Progenitor cell of endocrine pancreas (in vitro differentiated cells): ENCODE data around the gene TMEM119. TPM values are rescaled to one million over a fixed set of nuclear protein-coding genes. Genes with fewer than 3 reads are reported as not detected.

Source experiments
- DNase-seq: peaks from one replicate; pipeline ENCODE4 v3.0.0; 2021; ENCODE audit warnings: low spot score; ENCODE audit not compliant: unreplicated experiment
- H3K27ac Mint-ChIP-seq: 2 replicates; pipeline ENCODE4 v1.8.0; 2021; ENCODE audit warnings: mild to moderate bottlenecking, moderate library complexity, mixed read lengths
- H3K27me3 Mint-ChIP-seq: 2 replicates; pipeline ENCODE4 v1.8.0; 2021; ENCODE audit warnings: mixed read lengths
- H3K36me3 Mint-ChIP-seq: 2 replicates; pipeline ENCODE4 v1.8.0; 2022; ENCODE audit warnings: mixed read lengths; ENCODE audit not compliant: insufficient read depth
- H3K4me1 Mint-ChIP-seq: 2 replicates; pipeline ENCODE4 v1.8.0; 2021; ENCODE audit warnings: low read depth, mixed read lengths
- H3K4me3 Mint-ChIP-seq: 2 replicates; pipeline ENCODE4 v1.8.0; 2021; ENCODE audit warnings: low read depth, mild to moderate bottlenecking, moderate library complexity, mixed read lengths
- H3K9me3 Mint-ChIP-seq: 2 replicates; pipeline ENCODE4 v1.8.0; 2021; ENCODE audit warnings: low read depth, mixed read lengths
- total RNA-seq: library from RNA; stranded (reverse); gene quantifications from 2 replicates; pipeline ENCODE4 v1.2.1, GENCODE V29; 2021
- TF ChIP-seq, protein P1 (sequence below): fragments of 200-600 bp; sonication (generic); IDR thresholded peaks from one replicate; pipeline ENCODE4 v1.5.0; 2021; ENCODE audit warnings: antibody characterized with exemption, mild to moderate bottlenecking; ENCODE audit not compliant: unreplicated experiment

Gene TMEM119
- total RNA-seq, 1 donor from 2014 or later, result not detected

DNA sequence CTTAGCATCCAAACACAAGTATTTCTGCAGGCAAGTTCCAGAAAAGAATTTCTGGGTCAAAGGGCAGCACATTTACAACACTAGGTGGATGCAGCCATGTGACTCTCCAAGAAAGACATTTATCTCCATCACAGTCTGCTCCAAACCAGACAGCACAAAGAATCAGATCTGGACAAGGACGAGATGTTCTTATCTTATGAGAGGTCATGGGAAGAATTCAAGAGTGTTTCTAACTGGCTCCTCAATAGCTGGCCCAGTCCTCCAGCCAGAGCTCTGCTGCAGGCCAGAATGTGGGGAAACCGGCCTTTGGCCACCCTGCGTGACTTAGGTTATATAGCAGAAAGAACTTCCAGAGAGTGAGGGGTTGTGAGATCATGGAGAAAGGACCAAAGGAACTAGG lies 17.4 kb downstream of the TMEM119 start:
- Mint-ChIP-seq H3K9me3 (no peaks in the 10 kb centered on the region), H3K4me3 (no peak overlapping the region), H3K27ac (peak overlapping the region; percentile 38), H3K36me3 (no peaks in the 10 kb centered on the region), H3K27me3 (peaks cover 4% of the 10 kb centered on the region), H3K4me1 (peaks cover 3% of the 10 kb centered on the region)
- TF ChIP-seq, protein P1, sequence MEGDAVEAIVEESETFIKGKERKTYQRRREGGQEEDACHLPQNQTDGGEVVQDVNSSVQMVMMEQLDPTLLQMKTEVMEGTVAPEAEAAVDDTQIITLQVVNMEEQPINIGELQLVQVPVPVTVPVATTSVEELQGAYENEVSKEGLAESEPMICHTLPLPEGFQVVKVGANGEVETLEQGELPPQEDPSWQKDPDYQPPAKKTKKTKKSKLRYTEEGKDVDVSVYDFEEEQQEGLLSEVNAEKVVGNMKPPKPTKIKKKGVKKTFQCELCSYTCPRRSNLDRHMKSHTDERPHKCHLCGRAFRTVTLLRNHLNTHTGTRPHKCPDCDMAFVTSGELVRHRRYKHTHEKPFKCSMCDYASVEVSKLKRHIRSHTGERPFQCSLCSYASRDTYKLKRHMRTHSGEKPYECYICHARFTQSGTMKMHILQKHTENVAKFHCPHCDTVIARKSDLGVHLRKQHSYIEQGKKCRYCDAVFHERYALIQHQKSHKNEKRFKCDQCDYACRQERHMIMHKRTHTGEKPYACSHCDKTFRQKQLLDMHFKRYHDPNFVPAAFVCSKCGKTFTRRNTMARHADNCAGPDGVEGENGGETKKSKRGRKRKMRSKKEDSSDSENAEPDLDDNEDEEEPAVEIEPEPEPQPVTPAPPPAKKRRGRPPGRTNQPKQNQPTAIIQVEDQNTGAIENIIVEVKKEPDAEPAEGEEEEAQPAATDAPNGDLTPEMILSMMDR, result no peak
- DNase-seq, result no peak

DNA sequence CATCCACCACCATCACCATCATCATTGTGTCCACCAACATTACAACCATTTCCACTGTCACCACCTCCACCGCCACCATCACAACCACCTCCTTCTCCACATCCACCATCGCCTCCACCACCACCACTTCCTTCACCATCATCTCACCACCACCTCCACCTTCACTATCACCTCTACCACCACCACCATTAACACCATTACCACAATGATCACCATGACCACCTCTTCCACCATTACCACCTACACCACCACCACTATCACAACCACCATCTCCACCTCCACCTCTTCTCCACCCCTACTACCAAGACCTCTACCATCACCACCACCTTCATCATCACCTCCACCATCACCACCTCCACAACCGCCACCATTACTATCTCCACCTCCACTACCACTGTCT lies 19.1 kb downstream of the TMEM119 start:
- DNase-seq, result no peak
- TF ChIP-seq, protein P1, result no peak
- Mint-ChIP-seq H3K27ac (no peak overlapping the region), H3K36me3 (no peaks in the 10 kb centered on the region), H3K4me3 (no peak overlapping the region), H3K9me3 (no peaks in the 10 kb centered on the region), H3K4me1 (peaks cover 3% of the 10 kb centered on the region), H3K27me3 (peaks cover 12% of the 10 kb centered on the region)

DNA sequence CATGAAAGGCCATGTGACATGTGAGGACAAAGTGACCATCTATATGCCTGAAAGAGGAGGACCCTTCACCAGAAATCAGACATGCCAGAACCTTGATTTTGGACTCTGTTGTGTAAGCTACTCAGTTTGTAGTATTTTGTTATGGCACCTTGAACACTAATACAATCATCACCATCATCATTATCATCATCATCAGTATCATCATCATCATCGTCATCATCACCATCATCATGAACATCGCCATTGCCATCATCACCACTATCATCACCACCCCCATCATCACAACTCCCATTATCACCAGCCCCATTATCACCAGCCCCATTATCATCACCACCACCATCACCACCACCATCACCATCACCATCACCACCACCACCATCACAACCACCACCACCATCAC lies 19.6 kb downstream of the TMEM119 start:
- TF ChIP-seq, protein P1, result no peak
- Mint-ChIP-seq H3K27me3 (peaks cover 12% of the 10 kb centered on the region), H3K4me1 (peaks cover 3% of the 10 kb centered on the region), H3K27ac (no peak overlapping the region), H3K36me3 (no peaks in the 10 kb centered on the region), H3K4me3 (no peak overlapping the region), H3K9me3 (no peaks in the 10 kb centered on the region)
- DNase-seq, result no peak

DNA sequence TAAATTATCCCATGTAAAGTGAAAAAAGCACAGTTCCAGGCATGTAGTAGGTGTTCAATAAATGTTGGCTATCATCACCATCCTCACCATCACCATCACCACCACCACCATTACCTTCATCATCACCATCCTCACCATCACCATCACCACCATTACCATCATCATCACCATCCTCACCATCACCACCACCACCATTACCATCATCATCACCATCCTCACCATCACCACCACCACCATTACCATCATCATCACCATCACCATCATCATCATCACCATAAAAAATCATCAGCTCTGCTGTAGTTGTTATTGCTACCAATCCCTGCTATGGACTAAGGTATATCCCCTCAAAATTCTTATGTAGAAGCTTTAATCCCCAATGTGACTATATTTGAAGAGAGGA lies 20.4 kb downstream of the TMEM119 start:
- Mint-ChIP-seq H3K27me3 (peaks cover 15% of the 10 kb centered on the region), H3K36me3 (no peaks in the 10 kb centered on the region), H3K4me1 (peaks cover 3% of the 10 kb centered on the region), H3K27ac (no peak overlapping the region), H3K4me3 (no peak overlapping the region), H3K9me3 (no peaks in the 10 kb centered on the region)
- DNase-seq, result no peak
- TF ChIP-seq, protein P1, result no peak

DNA sequence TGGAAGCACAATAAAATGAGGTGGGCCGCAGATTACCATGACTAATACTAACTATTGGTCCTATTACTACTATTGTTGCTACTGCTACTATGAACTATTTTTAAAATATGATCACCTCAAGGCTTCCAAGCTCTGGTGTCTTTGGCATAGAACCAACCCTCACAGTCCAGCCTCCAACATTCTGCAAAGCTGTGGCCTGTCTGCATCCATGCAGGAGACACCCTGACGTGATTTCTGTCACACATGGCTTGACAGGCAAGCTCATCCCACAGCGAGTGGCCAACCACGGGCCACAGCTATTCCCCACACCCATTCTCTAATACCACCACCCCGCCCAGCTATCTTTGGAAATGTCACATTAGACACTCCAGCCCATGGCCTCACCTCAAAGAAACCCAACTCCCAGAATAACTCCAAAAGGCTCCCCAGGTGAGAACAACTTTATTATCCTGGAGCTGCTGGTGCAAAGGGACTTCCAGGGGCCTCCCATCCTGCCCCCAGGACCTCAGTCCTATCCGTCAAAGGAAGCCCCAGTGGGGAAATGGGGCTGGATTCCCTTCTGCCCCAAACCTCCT lies 21.1 kb downstream of the TMEM119 start:
- TF ChIP-seq, protein P1, result no peak
- Mint-ChIP-seq H3K27ac (no peak overlapping the region), H3K27me3 (peaks cover 15% of the 10 kb centered on the region)

More for the DNA sequence above, 21.1 kb downstream of the TMEM119 start:
- peaks cover 3% of the 10 kb centered on the region for H3K4me1 Mint-ChIP-seq
- H3K4me3 Mint-ChIP-seq, result no peak overlapping the region
- H3K9me3 Mint-ChIP-seq, result no peaks in the 10 kb centered on the region
- DNase-seq, result no peak
- H3K36me3 Mint-ChIP-seq, result no peaks in the 10 kb centered on the region
